GM21619 (cell line): ENCODE measurements around the gene TMUB2.

Experiments
- ATAC-seq: cut with Tn5 transposase; IDR thresholded peaks from one replicate; pipeline ENCODE4 v1.9.1; 2021; ENCODE audit not compliant: unreplicated experiment

TMUB2 gene

GRCh38 chr17:44202756-44203155 is 16.0 kb downstream of the TMUB2 start:
- no peak for ATAC-seq

GRCh38 chr17:44203731-44204440 is 17.1 kb downstream of the TMUB2 start:
- no peak for ATAC-seq

- ATAC-seq: no peak
Measured at GRCh38 chr17:44204441-44204882, 17.7 kb downstream of the TMUB2 start.

GRCh38 chr17:44205962-44206824 is 19.4 kb downstream of the TMUB2 start:
- no peak for ATAC-seq

GRCh38 chr17:44206825-44207155 is 20.0 kb downstream of the TMUB2 start:
- ATAC-seq: no peak

- ATAC-seq: no peak
Measured at GRCh38 chr17:44207319-44207718, 20.5 kb downstream of the TMUB2 start.

GRCh38 chr17:44207743-44208142 is 21.0 kb downstream of the TMUB2 start:
- ATAC-seq: no peak

- no peak for ATAC-seq
Measured at GRCh38 chr17:44209786-44210341, 23.1 kb downstream of the TMUB2 start.

GRCh38 chr17:44210342-44211192 is 23.8 kb downstream of the TMUB2 start:
- ATAC-seq: peak; percentile 73

GRCh38 chr17:44211281-44212265 is 24.8 kb downstream of the TMUB2 start:
- ATAC-seq: no peak

GRCh38 chr17:44212507-44213402 is 26.0 kb downstream of the TMUB2 start:
- no peak for ATAC-seq

GRCh38 chr17:44213403-44214229 is 26.8 kb downstream of the TMUB2 start:
- ATAC-seq: no peak

GRCh38 chr17:44214230-44214494 is 27.4 kb downstream of the TMUB2 start:
- ATAC-seq: no peak

GRCh38 chr17:44214896-44215295 is 28.1 kb downstream of the TMUB2 start:
- no peak for ATAC-seq

- ATAC-seq: no peak
Measured at GRCh38 chr17:44216173-44216572, 29.4 kb downstream of the TMUB2 start.

GRCh38 chr17:44216694-44217093 is 29.9 kb downstream of the TMUB2 start:
- no peak for ATAC-seq

GRCh38 chr17:44217738-44218343 is 31.1 kb downstream of the TMUB2 start:
- no peak for ATAC-seq
